ENCODE data around the gene EIF5.

EIF5 gene

GRCh38 chr14:103332143-103332919 is 1.7 kb upstream of the EIF5 start:
- in situ Hi-C loops (cut with HindIII; ENCODE audit: low sequenced_read_pairs), result no loop called here
- no peak for DNase-seq (ENCODE audit: low read depth, low spot score)
- no peak overlapping the region for H3K4me3 ChIP-seq (ENCODE audit: low read depth, low read length)
- no peak for TF ChIP-seq CTCF (IDR thresholded peaks at IDR 0.05; ENCODE audit: low read depth, low read length)

DNA sequence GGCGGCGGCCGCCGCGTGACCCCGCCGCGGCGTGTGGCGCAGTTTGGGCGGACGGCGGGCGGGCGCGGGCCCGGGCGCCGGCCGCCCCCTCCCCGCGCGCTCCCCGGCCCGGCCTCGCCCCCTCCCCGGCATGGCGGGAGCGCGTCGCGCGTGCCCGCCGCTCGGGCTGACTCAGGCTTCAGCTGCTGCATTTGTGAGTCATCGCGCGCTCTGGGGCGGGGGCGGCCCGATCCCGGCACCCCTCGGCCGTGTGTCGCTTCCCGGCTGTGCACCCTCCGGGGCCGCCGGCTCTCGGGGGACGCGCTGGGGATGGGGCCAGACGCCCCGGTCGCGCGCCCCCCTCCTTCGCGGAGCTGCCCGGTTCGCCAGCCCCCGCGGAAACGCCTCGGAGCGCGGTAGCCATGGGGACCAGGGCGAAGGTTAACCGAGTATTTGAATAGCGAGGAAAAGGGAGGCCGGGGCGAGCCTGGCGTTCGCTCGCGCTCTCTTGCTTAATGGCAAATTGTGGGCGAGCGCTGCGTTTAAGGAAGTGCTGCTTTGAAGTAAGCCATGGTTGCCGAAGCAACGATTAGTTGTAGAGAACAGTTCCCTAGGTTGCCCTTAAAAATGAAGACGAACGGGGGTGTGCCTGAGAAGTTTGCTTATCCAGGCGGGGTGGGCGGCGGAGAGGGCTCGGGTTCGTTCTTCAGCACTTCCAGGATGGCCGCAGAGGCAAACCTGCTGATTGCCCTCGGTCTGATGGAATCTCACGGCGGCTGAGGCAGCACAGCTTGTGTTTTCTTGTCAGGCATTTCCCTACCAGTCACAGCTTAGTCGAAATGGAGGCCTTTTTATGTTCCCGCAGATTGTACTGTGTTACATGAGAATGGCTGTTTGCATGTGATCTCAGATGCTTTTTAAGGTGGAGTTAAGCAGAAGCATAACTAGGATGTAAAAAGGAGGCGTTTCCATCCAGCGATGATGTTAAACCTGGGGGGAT is 896 bp downstream of the EIF5 start:
- peak; percentile 80 for DNase-seq (ENCODE audit: low read depth, low spot score)
- no peak for TF ChIP-seq CTCF (IDR thresholded peaks at IDR 0.05; ENCODE audit: low read depth, low read length)
- in situ Hi-C loops (cut with HindIII; ENCODE audit: low sequenced_read_pairs), result no loop called here
- H3K4me3 ChIP-seq (ENCODE audit: low read depth, low read length), result peak overlapping the region; percentile 93

GRCh38 chr14:103336191-103336590 is 2.2 kb downstream of the EIF5 start:
- no peak for TF ChIP-seq CTCF (IDR thresholded peaks at IDR 0.05; ENCODE audit: low read depth, low read length)
- in situ Hi-C loops (cut with HindIII; ENCODE audit: low sequenced_read_pairs), result no loop called here
- DNase-seq (ENCODE audit: low read depth, low spot score), result no peak
- no peak overlapping the region for H3K4me3 ChIP-seq (ENCODE audit: low read depth, low read length)

GRCh38 chr14:103337794-103338193 is 3.8 kb downstream of the EIF5 start:
- in situ Hi-C loops (cut with HindIII; ENCODE audit: low sequenced_read_pairs), result no loop called here

GRCh38 chr14:103339561-103339960 is 5.5 kb downstream of the EIF5 start:
- in situ Hi-C loops (cut with HindIII; ENCODE audit: low sequenced_read_pairs), result no loop called here
- no peak for TF ChIP-seq CTCF (IDR thresholded peaks at IDR 0.05; ENCODE audit: low read depth, low read length)
- H3K4me3 ChIP-seq (ENCODE audit: low read depth, low read length), result no peak overlapping the region
- DNase-seq (ENCODE audit: low read depth, low spot score), result no peak

More at GRCh38 chr14:103337794-103338193, 3.8 kb downstream of the EIF5 start:
- TF ChIP-seq CTCF (IDR thresholded peaks at IDR 0.05; ENCODE audit: low read depth, low read length), result no peak
- no peak for DNase-seq (ENCODE audit: low read depth, low spot score)
- H3K4me3 ChIP-seq (ENCODE audit: low read depth, low read length), result no peak overlapping the region

GRCh38 chr14:103340480-103341212 is 6.6 kb downstream of the EIF5 start:
- DNase-seq (ENCODE audit: low read depth, low spot score), result no peak
- H3K4me3 ChIP-seq (ENCODE audit: low read depth, low read length), result no peak overlapping the region
- in situ Hi-C loops (cut with HindIII; ENCODE audit: low sequenced_read_pairs), result no loop called here
- no peak for TF ChIP-seq CTCF (IDR thresholded peaks at IDR 0.05; ENCODE audit: low read depth, low read length)

All from astrocyte of the spinal cord (primary cell).